Activated T-helper 9 cell treated with anti-CD3 and anti-CD28 coated beads, Interleukin-2, amount 50 U/mL, for 16 hours (primary cell): ENCODE data around the gene C16orf89.
"Not testable (repeated sequence)": the region's sequence is repeated elsewhere in the genome, so short reads cannot be mapped to it uniquely, and the experiment has no call there.

Experiments used
- DNase-seq: peaks from one replicate; pipeline ENCODE4 v3.0.0-alpha.2; 2020; ENCODE audit warnings: low read depth

The C16orf89 gene

DNA sequence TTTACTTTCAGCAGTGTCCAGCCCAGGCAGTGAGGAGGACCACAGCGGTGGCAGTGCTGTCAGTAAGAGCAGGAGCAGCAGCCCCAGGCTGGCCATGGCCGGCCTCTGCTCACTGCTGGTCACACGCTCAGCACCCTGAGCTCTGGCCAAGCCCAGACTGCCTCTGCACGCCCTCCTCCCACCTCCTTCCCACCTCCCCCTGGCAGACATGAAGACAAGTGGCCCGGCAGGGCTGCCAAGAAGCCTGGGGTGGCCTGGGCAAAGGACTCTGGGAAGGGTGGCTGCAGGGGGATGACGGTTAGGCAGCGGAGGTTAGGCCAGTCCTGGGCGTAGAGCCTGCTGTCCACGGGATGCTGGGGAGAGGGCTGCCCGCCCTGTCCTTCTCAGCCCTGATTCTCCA is at the start of gene C16orf89:
Gene C16orf89 (minus strand): TSS at position 144 of the 400 bp plus-strand sequence. CDS start 48 bp downstream, at position 96.
- no peak for DNase-seq

DNA sequence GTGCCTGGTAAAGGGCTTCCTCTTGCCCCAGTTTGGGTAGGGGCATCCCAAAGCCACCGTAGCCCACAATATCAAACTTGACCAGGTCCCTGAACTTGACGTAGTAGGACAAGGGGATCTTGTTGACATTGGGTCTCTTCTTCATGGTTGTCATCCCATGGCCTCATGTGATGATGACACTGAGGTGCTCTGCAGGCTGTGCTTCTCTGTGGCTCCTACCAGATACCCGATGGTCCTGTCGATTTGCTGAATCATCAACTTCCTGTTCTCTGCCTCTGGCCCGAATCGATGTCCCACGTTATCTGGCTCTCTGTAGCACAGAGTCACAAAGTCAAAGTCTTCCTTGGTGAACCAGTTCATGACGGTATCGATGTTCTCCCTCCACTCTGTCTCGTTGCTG is 45.2 kb upstream of the C16orf89 start:
- DNase-seq = not testable (repeated sequence)

DNA sequence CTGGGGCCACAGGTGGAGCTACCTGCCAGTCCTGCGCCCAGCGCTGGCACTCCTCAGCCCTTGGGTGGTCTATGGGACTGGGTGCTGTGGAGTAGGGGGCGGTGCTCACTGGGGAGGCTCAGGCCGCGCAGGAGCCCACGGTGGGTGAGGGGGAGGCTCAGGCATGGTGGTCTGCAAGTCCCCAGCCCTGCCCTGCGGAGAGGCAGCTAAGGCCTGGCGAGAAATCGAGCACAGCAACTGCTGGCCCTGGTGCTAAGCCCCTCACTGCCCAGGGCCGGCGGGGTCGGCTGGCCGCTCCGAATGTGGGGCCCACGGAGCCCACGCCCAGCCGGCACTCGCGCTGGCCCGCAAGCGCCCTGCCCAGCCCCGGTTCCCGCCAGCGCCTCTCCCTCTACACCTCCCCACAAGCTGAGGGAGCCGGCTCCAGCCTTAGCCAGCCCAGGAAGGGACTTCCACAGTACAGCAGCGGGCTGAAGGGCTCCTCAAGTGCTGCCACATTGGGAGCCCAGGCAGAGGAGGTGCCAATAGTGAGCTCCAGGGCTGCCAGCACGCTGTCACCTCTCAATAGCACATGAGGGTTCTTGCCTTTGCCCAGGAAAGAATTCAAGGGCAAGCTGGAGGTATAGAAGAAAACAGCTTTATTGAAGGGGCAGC is 42.9 kb upstream of the C16orf89 start:
- no peak for DNase-seq

DNA sequence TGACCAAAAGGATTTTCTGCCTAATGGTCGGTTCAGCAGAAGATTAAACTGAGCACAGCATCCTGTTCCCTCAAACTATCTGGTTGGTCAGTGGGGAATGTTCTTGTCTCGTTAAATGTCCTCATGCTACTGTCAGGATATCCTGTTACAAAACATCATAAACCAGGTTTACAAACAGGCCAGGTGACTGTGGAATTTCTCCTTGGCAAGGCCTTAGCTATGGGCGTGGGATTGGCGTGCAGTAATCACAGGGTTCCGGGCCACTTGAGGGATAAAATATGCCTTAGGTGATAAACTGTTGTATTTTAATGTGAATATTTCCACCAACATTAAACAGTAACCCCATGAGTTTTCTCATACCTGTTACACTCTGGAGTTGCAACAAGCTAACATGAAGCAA is 39.3 kb upstream of the C16orf89 start:
- DNase-seq = not testable (repeated sequence)

- DNase-seq = not testable (repeated sequence)
Observed at GRCh38 chr16:5103296-5104032, 37.7 kb upstream of the C16orf89 start.

GRCh38 chr16:5099174-5099573 is 33.4 kb upstream of the C16orf89 start:
- not testable (repeated sequence) for DNase-seq

GRCh38 chr16:5098221-5099159 is 32.7 kb upstream of the C16orf89 start:
- peak; percentile 93 for DNase-seq

DNA sequence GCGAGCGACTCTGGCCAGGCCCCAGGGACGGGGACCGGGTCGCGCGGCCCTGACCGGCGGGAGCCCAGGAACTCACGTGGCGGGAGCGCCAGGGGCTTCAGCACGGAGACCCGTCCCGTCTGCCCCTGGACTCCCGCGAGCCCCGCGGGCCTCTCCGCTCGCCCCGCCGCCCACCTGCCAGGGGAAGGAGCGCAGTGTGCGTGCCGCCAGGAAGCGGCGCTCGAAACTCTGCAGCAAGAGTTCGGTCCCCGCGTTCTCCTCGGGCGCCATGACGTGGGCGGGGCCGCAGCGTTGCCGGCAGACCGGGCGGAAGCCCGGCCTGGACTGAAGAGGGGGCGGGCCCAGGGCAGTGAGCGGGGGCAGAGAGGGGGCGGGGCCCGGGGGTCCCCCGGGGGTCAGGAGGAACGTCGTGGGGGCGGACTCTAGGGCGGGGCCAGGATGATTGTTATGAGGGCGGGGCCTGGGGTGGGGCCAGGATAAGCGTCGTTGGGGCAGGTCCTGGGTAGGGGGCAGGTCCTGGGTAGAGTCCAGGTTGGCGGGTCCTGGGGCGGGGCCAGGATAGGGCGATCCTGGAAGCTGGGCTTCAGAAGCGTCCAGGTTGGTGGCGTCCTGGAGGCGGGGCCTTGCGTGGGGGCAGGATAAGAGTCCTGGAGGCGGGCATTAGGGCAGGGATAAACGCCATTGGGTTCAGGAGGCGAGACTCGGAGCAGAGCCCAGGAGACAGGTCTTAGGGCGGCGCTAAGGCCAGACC is 31.9 kb upstream of the C16orf89 start, which contains the start of gene EEF2KMT:
Gene EEF2KMT (minus strand): TSS at position 326 of the 751 bp plus-strand sequence. CDS start 56 bp downstream, at position 270.
- peak; percentile 86 for DNase-seq

GRCh38 chr16:5097061-5097469 is 31.3 kb upstream of the C16orf89 start:
- peak; percentile 23 for DNase-seq

GRCh38 chr16:5096437-5097060 is 30.8 kb upstream of the C16orf89 start:
- DNase-seq = not testable (repeated sequence)

GRCh38 chr16:5095145-5095830 is 29.5 kb upstream of the C16orf89 start:
- DNase-seq = not testable (repeated sequence)

DNA sequence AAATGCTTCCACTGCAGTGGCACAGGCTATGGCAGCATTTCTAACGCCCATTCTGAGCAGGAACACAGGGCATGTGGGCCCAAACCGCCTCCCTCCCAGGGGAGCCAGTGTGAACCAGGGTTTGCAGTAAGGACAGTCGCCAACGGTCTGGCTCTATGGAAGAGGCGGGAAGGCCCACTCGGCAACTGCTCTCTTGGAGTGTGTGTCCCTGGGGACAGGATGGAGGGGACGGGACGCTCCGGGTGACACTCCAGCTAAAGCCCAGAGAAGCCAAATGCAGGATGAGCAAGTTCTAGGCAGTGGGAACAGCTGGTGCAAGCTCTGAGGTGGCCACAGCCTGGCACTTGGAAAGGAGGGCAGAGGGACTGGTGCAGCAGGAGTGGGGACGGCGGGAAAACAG is 28.0 kb upstream of the C16orf89 start:
- not testable (repeated sequence) for DNase-seq

DNA sequence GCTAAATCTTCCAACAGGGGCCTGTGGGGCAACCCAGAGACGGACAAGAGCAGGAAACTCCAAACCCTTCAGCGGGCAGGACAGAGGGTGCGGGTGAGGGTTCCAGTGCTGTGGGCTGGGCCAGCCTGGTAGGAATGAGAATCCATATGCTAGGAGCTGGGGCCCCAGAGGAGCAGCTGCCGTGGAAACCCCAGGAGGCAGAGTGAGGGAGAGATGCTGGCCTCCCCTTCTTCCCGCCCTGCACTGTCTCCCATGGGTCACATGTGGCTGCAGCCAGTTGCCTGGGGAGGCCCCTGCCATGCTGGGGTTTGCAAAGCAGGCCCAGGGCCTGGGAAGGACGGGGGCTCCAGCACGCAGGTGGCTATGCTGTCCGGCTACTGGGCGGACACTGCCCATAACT is 27.3 kb upstream of the C16orf89 start:
- DNase-seq = not testable (repeated sequence)

DNA sequence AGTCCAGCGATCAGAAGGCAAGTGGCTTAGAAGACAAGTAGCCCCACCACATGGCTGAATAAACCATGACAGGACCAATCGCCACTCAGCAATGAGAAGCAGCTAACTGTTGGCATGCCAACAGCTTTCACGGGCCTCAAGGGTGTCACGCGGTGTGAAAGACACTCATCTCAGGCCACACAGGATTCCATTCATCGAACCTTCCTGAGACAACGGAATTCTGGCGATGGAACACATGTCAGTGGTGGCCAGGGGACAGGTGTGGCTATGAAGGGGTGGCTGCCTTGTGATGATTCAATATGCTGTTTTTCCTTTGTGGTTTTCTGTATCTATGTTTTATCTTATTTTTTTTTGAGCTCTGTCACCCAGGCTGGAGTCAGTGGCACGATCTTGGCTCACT is 24.8 kb upstream of the C16orf89 start:
- DNase-seq = not testable (repeated sequence)

GRCh38 chr16:5089911-5090555 is 24.3 kb upstream of the C16orf89 start:
- not testable (repeated sequence) for DNase-seq

GRCh38 chr16:5088936-5089335 is 23.2 kb upstream of the C16orf89 start:
- DNase-seq = not testable (repeated sequence)

DNA sequence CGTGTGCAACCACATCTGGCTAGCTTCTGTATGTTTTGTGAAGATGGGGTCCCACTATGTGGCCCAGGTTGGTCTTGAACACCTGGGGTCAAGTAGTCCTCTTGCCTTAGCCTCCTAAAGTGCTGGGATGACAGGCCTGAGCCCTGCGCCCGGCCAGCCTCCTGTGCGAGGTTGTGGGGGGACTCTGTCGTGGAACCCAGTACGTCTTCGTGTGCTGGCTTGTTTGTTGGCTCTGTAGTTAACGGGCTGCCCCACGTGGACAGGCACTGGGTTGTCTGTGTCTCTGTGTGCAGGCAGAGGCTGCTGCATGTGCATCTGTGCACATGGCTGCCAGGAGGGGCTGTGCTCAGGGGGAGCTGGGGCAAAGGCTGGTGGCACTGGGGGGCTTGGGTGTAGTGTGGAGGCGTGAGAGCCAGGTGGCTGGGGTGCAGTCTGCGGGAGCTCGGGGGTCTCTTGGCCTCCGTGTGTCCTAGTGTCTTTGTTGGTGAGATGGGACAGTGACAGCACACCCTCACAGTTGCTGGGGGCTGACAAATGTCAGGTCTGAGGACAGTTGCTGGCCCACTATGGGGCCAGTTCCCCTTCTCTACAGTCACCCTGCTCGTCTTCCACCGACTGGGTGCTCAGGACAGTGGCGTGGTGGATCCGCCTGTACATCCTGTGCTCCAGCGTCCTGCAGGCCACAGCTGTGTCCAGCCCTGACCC is 22.5 kb upstream of the C16orf89 start:
- DNase-seq = not testable (repeated sequence)

DNA sequence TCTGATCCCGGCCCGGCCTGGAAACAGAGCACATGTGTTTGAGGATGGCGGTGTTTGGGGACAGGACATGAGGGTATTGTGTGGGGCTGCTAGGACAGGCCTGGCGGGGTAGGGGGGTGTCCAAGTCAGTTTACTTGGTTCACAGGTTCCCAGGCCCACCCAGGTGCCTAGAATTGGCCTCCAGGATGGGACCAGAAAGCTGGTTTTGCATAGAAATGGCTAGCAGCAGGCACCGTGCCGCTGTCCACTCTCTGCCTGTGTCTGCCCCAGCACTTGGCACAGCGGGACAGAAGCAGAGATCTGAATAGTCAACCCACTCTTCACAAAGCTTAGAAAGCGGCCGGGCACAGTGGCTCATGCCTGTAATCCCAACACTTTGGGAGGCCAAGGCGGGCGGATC is 20.0 kb upstream of the C16orf89 start:
- not testable (repeated sequence) for DNase-seq

GRCh38 chr16:5084802-5085201 is 19.0 kb upstream of the C16orf89 start:
- DNase-seq = peak; percentile 31
